Germinal center (tissue), 1 donor: Measurements from ENCODE around the gene DDX46.
"Not testable (repeated sequence)": the region's sequence is repeated elsewhere in the genome, so short reads cannot be mapped to it uniquely, and the experiment has no call there.

ENCODE experiments used
- DNase-seq: peaks from one replicate; pipeline ENCODE4 v3.0.0; 2012; ENCODE audit warnings: mixed read lengths, low spot score

DDX46 gene

DNA sequence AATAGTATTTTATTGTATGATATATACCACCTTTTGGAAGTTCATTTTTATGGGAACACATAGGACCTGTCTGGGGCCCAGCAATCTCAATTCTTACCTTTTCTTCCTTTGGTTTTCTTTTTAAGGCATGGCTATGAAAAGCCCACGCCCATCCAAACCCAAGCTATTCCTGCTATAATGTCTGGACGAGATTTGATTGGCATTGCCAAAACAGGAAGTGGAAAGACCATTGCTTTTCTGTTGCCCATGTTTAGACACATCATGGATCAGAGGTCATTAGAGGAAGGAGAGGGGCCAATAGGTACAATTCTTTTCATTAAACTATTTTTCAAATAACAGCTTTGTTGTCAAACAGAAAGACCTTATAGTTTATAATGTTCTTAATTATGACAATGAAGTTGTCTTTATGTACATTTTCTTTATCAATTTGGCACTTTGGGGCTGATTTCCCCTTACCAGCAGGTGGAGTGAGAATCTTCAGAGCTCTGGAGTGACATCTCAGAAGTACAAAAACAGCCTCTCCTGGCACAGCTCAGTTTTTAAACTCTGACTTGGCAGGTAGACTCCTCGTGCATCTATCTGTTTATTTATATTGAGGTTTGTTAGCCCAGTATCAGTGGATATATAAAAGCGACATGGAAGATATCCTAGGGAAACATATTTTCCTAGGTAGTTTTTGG, 25.8 kb downstream of the DDX46 start:
- DNase-seq = no peak

DNA sequence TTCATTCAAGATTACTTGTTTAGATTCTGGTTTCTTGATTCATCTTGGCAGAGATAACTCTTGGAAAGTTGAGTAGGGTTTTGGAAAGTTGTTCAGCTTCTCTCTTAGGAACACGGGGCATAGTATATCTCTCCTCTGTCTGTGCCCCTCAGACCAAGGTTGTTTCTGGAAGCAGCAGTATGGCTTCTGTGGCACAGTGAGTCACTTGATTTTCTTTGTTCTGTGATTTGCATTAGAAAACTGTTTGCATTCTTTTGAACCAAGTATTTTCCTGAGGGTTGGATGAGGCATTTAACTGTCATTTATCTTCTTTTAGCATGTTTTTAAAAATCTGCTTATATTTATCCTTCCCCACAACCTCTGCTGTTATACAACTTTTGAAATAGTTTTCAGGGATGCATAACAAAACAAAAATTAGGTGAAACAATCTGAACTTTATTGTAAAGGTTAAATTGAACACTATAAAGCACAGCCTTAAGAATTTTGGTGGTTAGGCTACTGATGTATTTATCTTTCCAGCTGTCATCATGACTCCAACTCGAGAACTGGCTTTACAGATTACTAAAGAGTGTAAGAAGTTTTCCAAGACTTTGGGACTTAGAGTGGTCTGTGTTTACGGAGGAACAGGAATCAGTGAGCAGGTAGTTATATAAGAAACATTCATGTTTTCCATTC, 26.5 kb downstream of the DDX46 start:
- no peak for DNase-seq

DNA sequence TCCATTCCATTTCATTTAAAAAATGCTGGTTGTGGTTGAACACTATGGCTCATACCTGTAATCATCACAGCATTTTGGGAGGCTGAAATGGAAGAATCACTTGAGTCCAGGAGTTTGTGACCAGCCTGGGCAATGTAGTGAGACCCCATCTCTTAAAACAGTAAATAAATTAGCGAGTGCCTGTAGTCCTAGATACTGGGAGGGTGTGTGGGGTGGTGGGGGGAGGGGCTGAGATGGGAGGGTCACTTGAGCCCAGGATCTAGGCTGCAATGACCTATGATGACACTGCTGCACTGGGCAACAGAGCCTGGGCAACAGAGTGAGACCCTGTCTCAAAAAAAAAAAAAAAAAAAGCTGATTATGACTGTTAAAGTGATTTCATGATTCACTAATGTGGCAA, 29.1 kb downstream of the DDX46 start:
- no peak for DNase-seq

DNA sequence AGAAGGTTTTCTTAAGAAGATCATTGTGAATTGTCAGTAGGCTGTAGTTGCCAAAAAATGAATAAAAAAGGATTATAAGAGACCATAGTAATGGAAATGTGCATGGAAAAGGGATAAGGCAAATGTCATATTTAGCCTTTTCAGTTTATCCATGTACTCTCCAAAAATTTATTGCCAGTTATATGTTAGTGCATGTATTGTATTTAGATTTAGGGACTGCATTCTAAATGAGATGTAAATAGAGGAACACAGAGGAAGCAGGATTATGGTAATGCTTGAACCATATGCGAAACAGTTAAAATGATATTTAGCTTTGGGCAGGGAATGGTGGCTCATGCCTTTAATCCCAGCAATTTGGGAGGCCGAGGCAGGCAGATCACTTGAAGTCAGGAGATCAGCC, 33.0 kb downstream of the DDX46 start:
- no peak for DNase-seq

DNA sequence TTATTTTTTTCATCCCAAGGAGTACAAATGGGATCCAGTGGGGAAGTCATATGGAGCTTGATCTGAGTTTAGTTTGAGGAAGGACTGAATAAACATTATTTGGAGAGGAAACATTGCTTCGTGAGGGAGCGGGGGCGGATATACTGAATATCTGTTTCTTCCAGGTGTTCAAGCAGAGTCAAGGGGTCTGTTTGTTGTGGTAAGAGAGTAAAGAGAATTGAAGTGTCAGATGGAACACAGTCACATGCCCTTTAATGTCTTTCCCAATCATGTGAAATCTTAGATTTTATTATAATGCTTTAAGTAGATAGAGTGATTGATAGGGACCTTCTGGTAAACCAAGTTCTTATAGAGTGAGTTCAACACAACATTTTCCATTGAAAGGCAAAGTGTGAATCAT, 33.7 kb downstream of the DDX46 start:
- DNase-seq = no peak

DNA sequence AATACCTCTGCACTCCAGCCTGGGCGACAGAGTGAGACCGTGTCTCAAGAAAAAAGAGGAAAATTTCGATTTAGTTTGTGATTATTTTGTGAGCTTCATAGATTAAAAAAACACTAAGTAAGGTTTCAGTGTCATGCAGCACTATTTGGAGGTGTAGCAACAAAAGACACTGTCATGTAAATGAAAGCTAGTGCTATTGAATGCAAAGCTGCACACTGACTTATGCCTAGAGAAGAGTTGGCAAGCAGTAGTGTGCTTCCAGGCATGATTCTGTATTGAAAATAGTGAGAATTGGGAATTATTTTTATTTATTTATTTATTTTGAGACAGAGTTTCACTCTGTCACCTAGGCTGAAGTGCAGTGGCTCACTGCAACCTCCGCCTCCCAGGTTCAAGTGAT, 34.5 kb downstream of the DDX46 start:
- DNase-seq = no peak

DNA sequence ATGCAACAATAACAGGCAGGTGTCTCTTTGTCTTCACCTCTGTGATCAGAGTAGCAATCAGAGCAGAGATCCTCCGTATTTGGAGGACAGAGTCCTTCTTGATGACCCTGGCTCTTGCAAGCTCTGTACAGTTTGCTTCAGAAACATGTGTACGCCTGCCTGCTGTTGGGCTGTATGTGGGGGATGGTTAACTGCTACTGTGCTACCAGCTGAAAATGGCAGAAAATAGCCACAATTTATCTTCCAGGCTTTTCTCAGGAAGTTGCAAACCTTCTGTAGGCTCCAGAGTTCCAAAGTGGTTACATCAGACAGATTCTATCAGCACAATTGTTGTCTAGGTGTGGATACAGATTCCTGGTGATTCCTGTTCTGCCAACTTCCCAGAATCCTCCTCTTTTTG, 35.5 kb downstream of the DDX46 start:
- DNase-seq = no peak

DNA sequence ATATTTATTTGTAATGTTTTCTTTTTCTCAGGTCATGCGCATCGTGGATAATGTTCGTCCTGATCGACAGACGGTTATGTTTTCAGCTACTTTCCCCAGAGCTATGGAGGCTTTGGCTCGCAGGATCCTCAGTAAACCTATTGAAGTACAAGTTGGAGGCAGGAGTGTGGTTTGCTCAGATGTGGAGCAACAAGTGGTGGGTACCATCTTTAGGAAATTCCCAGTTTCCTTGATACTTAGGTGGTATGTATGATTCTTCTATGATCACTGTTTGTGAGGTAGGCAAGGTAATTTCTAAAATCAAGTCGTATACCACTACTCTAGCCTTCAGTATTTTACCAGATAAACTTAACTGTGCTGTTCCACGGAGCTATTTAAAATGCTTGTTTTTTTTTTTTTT, 36.2 kb downstream of the DDX46 start:
- no peak for DNase-seq

DNA sequence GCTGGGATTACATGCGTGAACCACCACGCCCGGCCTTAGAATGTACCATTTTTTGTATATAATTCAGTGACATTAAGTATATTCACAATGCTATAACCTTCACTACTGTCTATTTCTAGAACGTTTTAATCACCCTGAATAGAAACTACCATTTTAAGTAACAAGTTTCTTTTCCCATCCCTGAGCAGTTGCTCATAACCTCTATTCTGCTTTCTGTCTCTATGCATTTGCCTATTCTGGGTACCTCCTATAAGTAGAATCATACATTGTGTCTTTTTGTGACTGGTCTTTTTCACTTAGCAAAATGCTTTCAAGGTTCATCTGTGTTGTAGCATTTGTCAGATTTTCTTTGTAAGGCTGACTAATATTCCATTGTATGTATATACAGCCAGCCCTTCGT, 39.9 kb downstream of the DDX46 start:
- no peak for DNase-seq

DNA sequence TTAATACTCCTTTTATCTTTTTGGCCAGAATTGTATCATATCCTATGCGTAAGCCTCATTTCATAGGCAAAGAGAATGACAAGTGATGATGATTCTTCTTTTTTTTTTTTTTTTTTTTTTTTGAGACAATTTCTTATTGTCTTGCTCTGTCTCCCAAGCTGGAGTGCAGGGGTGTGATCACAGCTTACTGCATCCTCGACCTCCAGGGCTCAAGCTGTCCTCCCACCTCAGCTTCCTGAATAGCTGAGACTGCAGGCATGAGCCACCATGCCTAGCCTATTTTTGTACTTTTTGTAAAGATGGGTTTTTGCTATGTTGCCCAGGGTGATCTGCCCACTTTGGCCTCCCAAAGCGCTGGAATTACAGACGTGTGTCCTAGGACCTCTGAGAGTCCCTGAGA, 45.2 kb downstream of the DDX46 start:
- DNase-seq = no peak

DNA sequence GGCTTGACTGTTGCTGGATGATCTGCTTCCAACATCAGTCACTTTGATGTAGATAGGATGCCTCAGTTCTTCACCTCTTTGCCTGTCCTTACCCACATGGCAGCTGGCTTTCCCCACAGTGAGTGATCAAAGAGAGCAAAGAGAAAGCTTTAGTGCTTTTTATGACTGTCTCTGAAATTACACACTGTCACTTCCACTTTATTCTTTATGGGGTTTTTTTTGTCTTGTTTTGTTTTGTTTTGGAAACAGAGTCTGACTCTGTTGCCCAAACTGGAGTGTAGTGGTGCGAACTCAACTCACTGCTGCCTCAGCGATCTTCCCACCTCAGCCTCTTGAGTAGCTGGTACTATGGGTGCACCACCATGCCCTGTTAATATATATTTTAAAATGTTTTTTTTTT, 54.8 kb downstream of the DDX46 start:
- DNase-seq = no peak

DNA sequence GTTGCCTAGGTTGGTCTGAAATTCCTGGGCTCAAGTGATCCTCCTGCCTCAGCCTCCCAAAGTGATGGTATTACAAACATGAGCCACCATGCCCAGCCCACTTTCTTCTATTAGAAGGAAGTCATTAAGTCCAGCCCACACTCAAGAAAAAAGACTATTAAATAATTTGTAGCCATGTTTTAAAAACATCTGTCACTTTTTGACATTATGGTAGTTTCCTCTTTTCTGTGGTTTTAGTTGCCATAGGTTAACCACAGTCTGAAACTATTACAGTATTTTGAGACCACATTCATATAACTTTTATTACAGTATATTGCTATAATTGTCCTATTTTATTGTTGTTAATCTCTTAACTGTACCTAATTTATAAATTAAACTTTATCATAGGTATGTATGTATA, 55.2 kb downstream of the DDX46 start:
- peak; percentile 34 for DNase-seq

DNA sequence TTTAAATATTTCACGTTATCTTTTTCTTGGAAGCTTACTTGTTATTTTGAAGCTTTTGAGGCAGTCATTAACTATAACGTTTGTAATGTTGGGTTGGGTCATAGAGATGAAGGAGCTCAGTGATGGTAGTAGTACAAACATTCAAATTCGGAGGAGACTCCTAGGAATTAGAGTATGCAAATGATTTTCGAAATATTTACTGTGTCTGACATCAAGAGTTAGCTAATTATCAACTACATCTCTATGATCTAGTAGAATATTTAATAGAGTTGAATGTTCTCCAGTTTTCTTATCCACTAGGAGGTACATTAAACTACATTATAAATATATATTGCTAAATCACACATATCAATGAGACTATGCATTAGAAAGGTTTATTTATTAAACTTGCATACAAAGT, 58.4 kb downstream of the DDX46 start:
- DNase-seq = no peak

DNA sequence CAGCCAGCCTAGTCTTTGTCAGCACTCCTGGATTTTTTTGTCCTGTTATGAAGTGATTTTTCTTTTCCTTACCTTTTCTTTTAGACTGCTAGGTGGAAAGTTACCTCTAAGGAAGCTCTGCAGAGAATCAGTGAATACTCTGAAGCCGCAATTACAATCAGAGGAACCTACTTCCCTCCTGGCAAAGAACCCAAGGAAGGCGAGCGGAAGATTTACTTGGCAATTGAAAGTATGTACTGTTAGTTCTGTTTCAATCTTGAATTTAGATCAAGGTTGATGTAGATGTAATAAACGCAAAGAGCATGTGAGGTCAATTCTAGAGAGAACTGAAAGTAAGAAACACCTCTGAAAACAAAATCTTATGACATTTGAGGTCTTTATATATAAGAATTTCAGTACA, 60.2 kb downstream of the DDX46 start:
- DNase-seq = no peak

DNA sequence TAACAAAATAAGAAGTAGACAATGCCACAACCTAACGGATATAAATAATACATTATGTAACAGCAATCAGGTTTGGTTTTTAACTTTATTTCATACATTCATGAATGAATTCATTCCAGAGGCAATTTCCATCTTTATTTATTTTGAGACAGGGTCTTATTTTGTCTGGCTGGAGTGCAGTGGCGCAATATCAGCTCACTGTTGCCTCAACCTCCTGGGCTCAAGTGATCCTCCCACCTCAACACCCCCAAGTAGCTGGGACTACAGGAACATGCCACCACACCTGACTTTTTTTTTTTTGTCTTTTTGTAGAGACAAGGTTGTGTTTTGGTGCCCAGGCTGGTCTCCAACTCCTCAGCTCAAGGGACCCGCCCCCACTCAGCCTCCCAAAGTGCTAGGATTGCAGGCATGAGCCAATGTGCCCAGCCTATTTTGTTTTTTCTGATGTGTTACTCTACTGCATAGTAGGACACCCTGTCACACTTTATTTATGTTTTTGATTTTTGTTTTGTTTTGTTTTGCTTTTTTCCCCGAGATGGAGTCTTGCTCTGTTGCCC, 60.9 kb downstream of the DDX46 start:
- DNase-seq = no peak

DNA sequence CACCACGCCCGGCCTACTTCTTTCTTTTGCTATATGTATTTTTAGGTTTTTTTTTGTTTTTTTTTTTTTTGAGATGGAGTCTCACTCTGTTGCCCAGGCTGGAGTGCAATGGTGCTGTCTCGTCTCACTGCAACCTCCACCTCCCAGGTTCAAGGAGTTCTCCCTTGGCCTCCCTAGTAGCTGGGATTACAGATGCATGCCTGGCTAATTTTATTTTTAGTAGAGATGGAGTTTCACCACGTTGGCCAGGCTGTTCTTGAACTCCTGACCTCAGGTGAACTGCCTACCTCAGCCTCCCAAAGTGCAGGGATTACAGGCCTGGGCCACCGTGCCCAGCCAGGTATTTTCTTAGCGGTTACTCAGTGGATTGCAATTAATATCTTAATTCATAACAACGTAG, 63.3 kb downstream of the DDX46 start:
- DNase-seq = no peak

DNA sequence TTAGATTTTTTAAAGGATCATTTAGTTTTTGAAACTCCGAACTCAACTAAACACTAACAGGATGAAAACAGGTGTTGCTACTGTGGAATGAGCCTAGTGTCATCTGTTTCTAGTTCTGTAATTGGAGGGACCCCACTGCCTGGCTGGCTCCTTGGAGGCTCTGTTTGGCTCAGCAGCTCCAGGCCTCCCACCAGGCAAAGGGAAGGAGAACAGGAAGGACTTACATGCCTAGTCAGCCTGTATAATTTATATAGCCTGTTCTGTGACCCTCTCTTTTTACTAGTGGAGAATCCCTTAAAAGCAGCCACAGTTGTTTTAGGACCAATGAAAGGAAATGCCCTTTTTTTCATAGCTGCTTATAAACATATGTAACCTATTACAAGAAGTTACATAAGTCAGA, 66.1 kb downstream of the DDX46 start:
- DNase-seq = no peak

DNA sequence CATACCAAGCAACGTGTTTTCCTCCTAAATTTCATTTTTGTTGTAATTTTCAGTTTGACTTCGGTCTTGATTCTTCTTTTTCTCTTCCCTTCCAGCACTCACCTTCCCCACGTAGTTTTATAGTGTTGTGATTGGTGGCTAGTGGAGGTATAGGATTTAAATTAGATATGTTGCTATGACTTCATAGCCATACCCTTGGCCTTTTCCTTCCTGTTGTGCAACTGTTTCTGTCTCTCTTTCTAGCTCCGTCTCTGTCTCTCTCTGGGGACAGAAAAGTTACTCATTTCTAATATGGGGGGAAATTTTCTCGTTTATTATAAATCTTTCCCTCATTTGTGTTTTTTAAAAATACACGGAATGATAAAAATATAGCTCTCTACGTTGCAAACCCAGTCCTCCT, 66.6 kb downstream of the DDX46 start:
- DNase-seq = no peak

DNA sequence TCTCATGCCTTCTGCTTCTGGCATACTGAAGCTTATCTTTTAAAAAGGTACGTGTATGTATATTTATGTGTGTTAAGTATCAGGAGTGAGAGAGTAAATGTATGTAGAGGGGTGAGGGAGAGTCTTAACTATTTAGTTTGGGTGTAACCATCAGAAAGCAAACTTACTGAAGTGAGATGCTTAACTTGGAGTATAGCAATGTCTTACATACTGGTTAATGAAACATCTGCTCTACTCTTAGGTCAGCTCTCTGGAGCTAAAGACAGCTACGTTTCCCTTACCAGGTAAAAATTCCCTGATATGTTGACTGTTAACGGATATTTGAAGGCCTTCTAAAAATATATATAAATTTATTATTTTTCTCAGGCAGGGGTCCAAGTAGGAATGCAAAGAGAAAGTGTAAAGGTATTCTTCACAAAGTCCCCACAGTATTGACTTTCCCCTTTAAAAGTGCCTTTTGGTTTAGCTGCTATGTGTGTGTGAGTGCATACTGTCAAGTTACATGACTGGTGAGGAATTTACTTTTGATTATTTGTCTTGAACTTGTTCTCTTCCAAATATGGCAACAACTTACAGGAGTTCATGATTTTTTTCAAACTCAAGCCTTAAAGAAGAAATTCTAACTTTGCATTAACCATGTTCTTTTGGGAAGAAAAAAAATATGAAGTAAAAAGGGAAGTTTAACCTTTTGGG, 74.9 kb downstream of the DDX46 start:
- no peak for DNase-seq

DNA sequence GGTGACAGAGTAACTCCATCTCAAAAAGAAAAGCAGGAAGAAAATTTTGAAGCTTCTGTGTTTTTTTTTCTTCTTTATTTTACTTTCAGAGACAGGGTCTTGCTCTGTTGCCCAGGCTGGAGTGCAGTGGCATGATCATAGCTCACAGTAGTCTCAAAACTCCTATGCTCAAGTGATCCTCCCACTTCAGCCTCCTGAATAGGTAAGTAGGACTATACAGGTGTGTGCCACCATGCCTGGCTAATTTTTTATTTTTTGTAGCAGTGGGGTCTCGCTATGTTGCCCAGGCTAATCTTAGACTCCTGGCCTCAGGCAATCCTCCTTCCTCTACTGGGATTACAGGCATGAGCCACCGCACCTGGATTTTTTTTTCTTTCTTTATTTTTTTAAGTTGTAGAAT, 77.0 kb downstream of the DDX46 start:
- no peak for DNase-seq

DNA sequence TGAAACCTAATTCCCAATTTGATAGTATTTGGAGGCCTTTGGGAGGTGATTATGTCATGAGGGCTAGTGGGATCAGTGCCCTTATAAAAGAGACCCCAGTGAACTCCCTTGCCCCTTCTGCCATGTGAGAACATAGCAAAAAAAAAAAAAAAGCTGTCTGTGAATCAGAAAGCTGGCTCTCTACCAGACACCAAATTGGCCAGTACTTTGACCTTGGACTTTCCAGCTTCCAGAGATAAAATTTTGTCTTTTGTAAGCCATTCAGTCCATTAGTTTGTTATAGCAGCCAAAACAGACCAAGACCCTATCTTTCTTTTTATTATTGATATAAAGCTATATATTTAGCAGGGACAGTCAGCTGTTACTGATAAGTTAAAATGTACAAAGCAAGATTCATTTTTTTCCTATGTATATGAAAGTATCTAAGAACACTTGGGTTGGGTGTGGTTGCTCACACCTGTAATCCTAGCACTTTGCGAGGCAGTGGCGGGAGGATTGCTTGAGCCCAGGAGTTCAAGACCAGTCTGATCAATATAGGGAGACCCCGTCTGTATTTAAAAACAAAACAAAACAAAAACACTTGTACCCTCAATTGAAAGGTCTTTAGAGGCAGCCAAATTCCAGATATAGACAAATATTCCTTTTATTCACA, 79.1 kb downstream of the DDX46 start:
- DNase-seq = no peak

DNA sequence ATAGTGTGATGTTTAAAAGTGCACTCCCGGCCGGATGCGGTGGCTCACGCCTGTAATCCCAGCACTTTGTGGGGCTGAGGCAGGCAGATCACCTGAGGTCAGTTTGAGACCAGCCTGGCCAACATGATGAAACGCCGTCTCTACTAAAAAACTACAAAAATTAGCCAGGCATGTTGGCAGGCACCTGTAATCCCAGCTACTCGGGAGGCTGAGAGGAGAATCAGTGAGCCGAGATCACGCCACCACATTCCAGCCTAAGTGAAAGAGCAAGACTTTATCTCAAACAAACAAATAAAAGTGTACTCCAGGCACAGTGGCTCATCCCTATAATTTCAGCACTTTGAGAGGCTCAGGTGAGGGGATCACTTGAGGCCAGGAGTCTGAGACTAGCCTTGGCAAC, 79.8 kb downstream of the DDX46 start:
- DNase-seq = not testable (repeated sequence)

DNA sequence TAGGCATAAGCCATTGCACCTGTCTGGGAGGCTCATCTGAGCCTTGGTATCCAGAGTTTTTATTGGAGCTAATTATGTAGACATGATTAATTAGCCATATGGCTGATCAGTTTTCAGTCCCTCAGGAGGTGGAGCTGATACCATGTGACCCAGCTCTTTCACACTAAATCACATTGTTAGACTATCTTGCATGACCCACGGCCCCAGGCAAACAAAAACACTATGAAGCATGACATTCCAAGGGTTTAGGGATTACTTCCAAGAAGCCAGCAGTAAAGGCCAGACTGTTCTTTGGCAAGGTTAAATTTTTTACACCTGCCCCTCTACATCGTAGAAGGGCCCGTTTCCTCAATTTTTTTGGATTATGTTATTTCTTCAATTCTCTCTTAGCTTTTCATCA, 82.2 kb downstream of the DDX46 start:
- DNase-seq = no peak
